HG03439 (cell line): ENCODE measurements around the gene PRRC2C.
"Not testable (repeated sequence)": the region's sequence is repeated elsewhere in the genome, so short reads cannot be mapped to it uniquely, and the experiment has no call there.

ENCODE experiments used
- ATAC-seq: cut with Tn5 transposase; IDR thresholded peaks from one replicate; pipeline ENCODE4 v1.9.1; 2021; ENCODE audit warnings: mild to moderate bottlenecking, moderate library complexity; ENCODE audit not compliant: unreplicated experiment

Gene PRRC2C

GRCh38 chr1:171485375-171486047 is at the start of gene PRRC2C:
Gene PRRC2C, plus strand, starts transcription at chr1:171485530. Its CDS starts 26,559 bp downstream, at chr1:171512089.
- peak; percentile 97 for ATAC-seq

GRCh38 chr1:171438441-171438840 is 46.9 kb upstream of the PRRC2C start:
- no peak for ATAC-seq

DNA sequence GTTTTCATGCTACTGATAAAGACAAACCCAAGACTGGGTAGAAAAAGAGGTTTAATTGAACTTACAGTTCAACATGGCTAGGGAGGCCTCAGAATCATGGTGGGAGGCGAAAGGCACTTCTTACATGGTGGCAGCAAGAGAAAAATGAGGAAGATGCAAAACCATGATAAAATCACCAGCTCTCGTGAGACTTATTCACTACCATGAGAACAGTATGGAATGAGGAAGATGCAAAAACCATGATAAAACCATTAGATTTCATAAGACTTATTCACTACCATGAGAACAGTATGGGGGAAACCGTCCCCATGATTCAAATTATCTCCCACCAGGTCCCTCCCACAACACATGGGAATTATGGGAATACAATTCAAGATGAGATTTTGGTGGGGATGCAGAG is 45.1 kb upstream of the PRRC2C start:
- ATAC-seq = not testable (repeated sequence)

DNA sequence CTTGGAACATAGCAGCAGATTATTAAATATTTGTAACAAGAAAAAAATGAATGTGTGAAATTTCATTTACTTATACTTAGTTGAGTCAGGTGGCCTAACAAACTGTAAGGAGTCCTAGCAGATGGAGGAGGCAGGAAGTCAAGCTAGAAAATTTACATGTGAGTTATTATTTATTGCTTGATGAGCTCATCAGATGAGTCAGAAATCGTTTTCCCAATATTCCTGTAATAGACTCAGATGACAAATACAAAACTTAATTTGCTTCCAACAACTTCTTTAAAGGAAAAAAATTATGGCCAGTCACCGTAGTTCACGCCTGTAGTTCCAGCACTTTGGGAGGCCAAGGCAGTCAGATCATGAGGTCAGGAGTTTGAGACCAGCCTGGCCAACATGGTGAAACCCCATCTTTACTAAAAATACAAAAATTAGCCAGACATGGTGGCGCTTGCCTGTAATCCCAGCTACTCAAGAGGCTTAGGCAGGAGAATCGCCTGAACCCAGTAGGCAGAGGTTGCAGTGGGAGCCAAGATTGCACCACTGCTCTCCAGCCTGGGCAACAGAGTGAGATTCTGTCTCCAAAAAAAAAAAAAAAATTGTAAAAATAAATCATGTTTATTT is 43.9 kb upstream of the PRRC2C start:
- ATAC-seq = not testable (repeated sequence)

DNA sequence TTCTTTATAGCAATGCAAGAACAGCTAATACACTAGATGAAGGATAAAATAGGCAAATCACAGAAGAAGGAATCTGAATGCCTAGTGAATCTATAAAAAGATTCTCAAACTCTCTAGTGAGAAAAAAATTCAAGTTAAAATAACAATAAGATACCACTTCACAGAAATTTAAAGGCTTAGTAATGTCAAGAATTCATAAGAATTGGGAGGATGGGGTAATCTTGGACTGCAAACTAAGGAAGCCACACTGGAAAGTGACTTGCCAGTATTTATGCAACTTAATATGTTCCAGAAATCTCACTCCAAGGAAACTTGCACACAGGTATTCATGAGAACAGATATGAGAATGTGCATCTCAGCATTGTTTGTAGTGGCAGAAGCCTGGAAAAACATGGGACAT is 38.9 kb upstream of the PRRC2C start:
- no peak for ATAC-seq

GRCh38 chr1:171455967-171456366 is 29.4 kb upstream of the PRRC2C start:
- no peak for ATAC-seq

DNA sequence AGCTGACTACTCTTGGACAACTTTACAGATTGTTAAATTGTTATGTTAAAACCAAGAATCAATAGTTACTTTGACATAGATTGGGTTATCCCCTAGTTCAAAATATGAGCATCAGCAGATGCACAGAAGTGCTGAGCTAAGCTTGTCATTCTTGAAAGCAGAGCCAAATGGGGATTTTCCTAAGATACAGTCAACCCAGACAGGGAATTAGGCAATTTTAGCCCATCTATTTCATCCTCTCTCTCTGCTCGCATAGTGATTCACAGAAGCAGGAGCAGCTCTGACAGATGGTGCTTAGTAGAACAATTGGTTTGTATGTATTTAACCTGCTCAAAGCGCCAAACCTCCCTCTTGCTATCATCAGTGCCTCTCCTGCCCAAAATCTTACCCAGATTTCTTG is 27.9 kb upstream of the PRRC2C start:
- no peak for ATAC-seq

DNA sequence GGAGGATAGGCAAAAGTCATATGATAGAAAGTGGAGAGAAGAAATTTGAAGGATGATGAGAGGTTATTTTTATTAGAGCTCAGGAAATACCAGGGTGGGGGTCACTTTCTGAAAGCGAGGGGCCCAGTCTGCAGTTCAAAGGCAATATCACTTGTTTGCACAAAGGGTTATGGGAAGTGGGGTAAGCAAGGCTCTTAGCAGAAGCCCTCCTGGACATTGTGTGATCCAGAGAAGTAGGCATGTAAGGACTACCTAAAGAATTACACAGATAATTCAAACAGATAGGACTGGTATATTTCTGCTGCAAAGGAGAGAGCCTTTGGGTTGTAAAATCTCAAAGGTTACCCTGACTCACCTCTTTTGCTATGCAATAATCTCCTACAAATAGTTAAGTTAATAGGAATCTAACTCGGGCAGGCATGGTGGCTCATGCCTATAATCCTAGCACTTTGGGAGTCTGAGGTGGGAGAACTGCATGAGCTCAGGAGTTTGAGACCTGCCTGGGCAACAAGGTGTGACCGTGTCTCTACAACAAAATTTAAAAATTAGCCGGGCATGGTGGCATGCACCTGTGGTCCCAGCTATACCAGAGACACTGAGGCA is 25.2 kb upstream of the PRRC2C start:
- ATAC-seq = no peak

- ATAC-seq = no peak
Measured at GRCh38 chr1:171467626-171468025, 17.7 kb upstream of the PRRC2C start.

- peak; percentile 83 for ATAC-seq
Measured at GRCh38 chr1:171468120-171468750, 17.1 kb upstream of the PRRC2C start.

DNA sequence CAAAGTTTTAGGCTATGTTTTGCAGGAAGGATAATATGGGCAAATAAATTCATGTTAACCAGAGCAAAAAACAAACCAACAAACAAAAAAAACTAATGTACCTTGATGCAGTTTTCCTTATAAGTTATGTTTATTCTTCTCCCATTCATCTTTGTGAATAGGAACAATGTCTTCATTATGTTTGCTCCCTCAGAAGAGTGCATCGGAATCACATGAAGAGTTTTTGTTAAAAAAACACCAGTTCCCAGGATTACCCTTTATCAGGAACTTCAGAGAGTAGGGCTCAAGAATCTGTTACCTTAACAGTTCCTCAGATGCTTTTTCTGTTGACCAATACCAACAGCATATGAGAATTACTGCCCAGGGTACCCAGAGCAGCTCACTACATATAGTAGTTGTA is 14.6 kb upstream of the PRRC2C start:
- no peak for ATAC-seq

DNA sequence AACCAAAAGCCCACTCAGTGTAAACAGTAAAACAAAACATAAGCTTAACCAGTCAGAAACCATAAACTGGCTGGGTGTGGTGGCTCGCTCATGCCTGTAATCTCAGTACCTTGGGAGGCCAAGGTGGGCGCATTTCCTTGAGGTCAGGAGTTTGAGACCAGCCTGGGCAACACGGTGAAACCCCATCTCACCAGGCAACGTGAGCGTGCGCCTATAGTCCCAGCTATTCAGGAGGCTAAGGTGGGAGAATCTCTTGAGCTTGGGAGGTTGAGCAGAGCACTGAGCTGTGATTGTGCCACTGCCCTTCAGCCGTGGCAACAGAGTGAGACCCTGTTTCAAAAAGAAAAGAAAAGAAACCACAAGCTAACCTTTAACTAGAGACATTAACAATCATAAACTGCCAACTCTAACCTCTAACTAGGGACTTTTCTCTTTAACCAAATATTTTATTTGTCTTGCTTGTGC is 13.1 kb upstream of the PRRC2C start:
- no peak for ATAC-seq

DNA sequence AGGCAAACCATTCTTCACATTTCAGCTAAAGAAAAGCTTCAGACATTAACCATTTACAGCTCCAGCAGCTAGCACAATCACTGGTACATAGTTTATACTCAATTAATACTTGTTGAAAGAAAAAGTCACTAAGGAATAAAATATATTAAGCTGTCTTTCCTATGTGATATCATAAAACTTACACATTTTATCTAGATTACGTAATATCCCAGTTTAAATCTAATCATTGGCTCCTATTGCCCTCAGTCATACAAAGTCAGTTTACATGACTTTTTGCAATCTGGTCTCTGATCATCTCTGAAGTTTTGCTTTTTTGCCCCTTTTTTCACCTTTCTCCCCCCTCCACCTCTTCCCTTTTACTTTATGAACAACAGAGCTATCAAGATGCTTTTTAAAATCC is 8.5 kb upstream of the PRRC2C start:
- no peak for ATAC-seq

DNA sequence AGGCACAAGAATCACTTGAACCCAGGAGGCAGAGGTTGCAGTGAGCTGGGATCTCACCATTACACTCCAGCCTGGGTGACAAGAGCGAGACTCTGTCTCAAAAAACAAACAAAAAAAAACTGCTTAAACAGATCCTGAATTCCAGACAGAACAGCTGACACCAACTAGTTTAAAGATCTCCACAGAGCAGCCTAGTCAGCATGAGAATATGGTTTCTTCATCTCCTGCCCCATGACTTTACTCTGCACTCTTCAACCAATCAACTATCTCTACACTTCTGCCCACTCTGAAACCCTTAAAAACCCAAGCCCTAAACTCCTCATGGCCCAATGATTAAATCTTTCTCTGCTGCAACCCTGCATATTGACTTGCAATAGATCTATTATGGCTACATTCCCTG is 7.5 kb upstream of the PRRC2C start:
- ATAC-seq = no peak

GRCh38 chr1:171480035-171480434 is 5.3 kb upstream of the PRRC2C start:
- ATAC-seq = no peak

GRCh38 chr1:171484760-171485374 is 463 bp upstream of the PRRC2C start:
- ATAC-seq = peak; percentile 60

- peak; percentile 26 for ATAC-seq
Measured at GRCh38 chr1:171486048-171486519, 754 bp downstream of the PRRC2C start.

- ATAC-seq = no peak
Measured at GRCh38 chr1:171487038-171487437, 1.7 kb downstream of the PRRC2C start.

GRCh38 chr1:171488190-171488929 is 3.0 kb downstream of the PRRC2C start:
- no peak for ATAC-seq

DNA sequence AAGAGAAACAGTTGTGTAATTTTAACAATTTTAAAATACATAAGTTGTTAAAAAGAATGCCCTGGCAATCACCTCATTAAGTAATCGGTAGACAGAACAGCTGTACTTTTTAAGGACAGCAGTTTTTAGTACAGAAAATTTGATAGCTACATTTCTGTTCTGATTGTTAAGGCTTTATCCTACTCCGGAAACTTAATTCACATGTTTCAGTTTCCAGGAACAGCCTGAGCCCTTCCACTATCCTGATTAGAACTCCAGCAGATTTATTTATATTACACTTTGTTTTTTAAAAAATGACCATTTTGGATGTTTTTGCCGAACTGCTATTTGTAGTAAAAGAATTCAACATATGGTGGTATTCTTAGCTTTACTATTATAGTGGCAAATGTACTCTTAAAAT is 8.7 kb downstream of the PRRC2C start:
- no peak for ATAC-seq
